ENCODE results near the gene FBXO47. TPM values are rescaled to one million over a fixed set of nuclear protein-coding genes. Genes with fewer than 3 reads are reported as not detected.
A peak's percentile ranks its signal among the peaks of the same experiment; 100 is the strongest.
"Not testable (repeated sequence)": the region's sequence is repeated elsewhere in the genome, so short reads cannot be mapped to it uniquely, and the experiment has no call there.

FBXO47 gene
- polyA plus RNA-seq, 6 donors from 2014 or later, result not detected

DNA sequence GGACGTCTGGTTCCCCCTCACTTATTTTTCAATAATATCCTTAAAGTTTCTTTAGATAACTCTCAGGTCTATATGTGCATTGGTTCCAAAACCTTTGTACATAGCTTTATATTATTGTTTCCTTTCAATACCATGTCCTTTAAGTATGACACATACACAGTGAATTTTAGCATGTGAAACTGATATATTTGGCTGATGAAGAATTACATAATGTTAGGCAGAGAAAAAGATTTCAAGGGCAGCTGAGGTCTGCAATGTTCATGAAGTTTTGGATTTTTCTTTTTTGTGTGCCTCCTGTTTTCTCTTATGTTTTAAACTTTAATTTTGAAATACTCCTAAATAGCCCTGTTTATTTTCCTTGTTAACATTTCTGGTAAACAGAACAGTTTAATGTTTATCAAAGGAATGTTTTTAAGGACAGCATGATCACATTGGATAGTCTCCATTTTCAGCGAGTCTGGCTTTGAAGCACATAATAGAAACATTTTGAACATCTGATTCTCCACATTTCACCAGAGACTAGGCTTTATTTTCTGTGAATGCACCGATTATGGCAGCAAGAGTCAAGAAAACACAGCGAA is 32.9 kb upstream of the FBXO47 start:
- H3K36me3 Mint-ChIP-seq, result peaks cover 9 to 30% of the 10 kb centered on the region in 2 donors

DNA sequence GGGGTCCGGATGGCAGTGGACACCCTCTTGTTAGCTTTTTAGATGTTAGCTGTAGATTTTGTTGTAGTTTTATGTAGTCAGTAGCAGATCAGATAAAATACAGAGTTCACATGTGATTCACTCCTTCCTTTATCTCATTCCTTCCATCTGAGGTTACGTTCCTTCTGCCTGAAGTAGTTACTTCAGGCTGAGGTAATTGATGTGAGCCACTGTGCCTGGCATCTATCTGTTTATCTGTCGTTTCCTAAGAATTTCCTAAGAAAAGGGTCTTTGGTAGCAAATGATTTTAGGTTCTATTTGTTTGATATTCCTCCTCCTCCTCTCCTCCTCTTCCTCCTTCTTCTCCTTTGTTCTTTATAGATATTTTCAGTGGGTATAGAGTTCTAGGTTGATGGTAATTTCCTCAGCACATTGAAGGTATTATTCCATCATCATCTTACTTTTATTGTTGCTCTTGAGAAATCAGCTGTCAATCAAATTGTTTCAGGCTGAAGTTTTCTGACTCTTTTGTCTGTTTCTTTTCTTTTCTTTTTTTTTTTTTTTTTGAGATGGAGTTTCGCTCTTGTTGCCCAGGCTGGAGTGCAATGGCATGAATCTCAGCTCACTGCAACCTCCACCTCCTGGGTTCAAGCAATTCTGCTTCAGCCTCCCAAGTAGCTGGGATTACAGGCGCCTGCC is 29.6 kb upstream of the FBXO47 start:
- H3K9me3 Mint-ChIP-seq, result peaks cover 13 to 32% (median 23%) of the 10 kb centered on the region in 7 donors
- DNase-seq (no peak), ATAC-seq (ENCODE audit: low read depth in 2 of 2) (no peak)
- H3K4me1 Mint-ChIP-seq, result peaks cover 0 to under 1% (median 0%) of the 10 kb centered on the region in 3 donors
- no peak overlapping the region for H3K4me3 Mint-ChIP-seq
- peaks cover 9 to 25% of the 10 kb centered on the region in 2 donors for H3K36me3 Mint-ChIP-seq
- peak overlapping the region in 1 of 6 donors; percentile 34 for H3K27ac Mint-ChIP-seq
- H3K27me3 Mint-ChIP-seq, result peaks cover 6 to 17% (median 11%) of the 10 kb centered on the region in 3 donors

More for the DNA sequence above, 32.9 kb upstream of the FBXO47 start:
- H3K4me1 Mint-ChIP-seq, result peaks cover 10 to 14% (median 12%) of the 10 kb centered on the region in 3 donors
- peaks cover 33 to 50% (median 39%) of the 10 kb centered on the region in 3 donors for H3K27me3 Mint-ChIP-seq
- no peak for ATAC-seq (ENCODE audit: low read depth in 2 of 2)
- peak overlapping the region in 1 of 8 donors; percentile 23 for H3K4me3 Mint-ChIP-seq
- no peak overlapping the region for H3K27ac Mint-ChIP-seq
- peaks cover 13 to 33% (median 23%) of the 10 kb centered on the region in 7 donors for H3K9me3 Mint-ChIP-seq
- DNase-seq, result no peak

- no peaks in the 10 kb centered on the region for H3K4me1 Mint-ChIP-seq
- peaks cover 0 to 11% (median 8%) of the 10 kb centered on the region in 3 donors for H3K27me3 Mint-ChIP-seq
- peaks cover 13 to 30% (median 23%) of the 10 kb centered on the region in 7 donors for H3K9me3 Mint-ChIP-seq
- H3K36me3 Mint-ChIP-seq, result peaks cover 9 to 21% of the 10 kb centered on the region in 2 donors
- H3K4me3 Mint-ChIP-seq, result no peak overlapping the region
- ATAC-seq (ENCODE audit: low read depth in 2 of 2) (no peak), DNase-seq (no peak)
- H3K27ac Mint-ChIP-seq, result peak overlapping the region in 1 of 6 donors; percentile 39
These were observed 26.8 kb upstream of the FBXO47 start for GRCh38 chr17:38994026-38994425.

DNA sequence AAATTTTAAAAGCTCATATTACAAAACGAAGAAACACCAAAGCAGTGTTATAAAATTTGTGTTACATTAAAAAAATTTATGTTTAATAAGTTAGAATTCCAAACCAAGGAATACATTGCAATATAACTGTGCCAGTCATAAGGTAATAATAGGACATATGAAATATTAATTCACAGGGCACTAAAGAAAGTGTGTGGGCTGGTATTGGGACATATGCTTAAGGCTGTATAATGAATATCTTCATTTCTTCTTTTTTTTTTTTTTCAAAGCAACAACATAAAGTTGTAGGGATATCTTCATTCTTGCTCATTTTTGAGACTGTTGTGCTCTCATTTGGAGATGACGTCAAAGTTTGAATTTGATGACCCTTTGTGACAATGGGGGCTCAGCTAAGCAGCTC is 17.5 kb upstream of the FBXO47 start:
- ATAC-seq (ENCODE audit: low read depth in 2 of 2) (no peak), DNase-seq (no peak)
- Mint-ChIP-seq H3K27me3 (peaks cover 0 to 6% (median 5%) of the 10 kb centered on the region in 3 donors), H3K36me3 (no peaks in the 10 kb centered on the region), H3K27ac (peak overlapping the region in 1 of 6 donors; percentile 44), H3K4me1 (peaks cover 0 to 5% (median 0%) of the 10 kb centered on the region in 3 donors), H3K9me3 (no peaks in the 10 kb centered on the region), H3K4me3 (no peak overlapping the region)

DNA sequence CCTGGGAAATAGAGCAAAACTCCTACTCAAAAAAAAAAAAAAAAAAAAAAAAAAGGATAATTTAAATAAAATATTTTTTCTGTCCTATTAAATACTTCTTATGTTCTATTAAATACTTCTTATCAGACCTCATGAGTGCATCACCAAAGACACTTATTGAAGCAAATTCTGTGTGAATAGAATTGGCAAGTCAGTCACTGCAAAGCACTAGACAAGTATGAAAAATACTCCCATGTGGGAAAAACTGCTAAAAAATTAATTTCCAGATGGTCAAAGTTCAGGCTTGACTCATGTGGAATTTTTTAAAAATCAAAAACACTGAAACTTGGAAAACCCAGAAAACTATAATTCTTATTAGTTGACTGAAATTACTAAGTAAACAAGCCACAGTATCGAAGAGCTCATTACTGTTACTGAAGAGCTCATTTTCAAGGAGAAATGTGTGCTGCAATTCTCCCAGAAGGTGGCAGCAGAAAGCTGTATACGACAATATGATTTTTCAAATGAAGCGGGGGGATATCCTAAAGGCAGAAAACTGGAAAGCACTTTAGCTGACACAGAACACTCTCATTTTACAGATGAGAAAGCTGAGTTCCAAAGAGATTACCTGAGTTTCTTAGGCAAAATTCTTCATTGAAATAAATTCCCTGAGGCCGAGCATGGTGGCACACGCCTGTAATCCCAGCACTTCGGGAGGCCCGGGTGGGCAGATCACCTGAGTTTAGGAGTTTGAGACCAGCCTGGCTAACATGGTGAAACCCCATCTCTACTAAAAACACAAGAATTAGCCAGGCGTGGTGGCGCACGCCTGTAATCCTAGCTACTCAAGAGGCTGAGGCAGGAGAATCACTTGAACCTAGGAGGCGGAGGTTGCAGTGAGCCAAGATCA is 15.9 kb upstream of the FBXO47 start:
- ATAC-seq (ENCODE audit: low read depth in 2 of 2), result peak; percentile 57 to 72
- Mint-ChIP-seq H3K27ac (no peak overlapping the region), H3K36me3 (no peaks in the 10 kb centered on the region), H3K27me3 (peaks cover 0 to 5% (median 4%) of the 10 kb centered on the region in 3 donors), H3K4me3 (no peak overlapping the region), H3K4me1 (peaks cover 0 to 5% (median 0%) of the 10 kb centered on the region in 3 donors), H3K9me3 (no peaks in the 10 kb centered on the region)
- peak; percentile 54 for DNase-seq

DNA sequence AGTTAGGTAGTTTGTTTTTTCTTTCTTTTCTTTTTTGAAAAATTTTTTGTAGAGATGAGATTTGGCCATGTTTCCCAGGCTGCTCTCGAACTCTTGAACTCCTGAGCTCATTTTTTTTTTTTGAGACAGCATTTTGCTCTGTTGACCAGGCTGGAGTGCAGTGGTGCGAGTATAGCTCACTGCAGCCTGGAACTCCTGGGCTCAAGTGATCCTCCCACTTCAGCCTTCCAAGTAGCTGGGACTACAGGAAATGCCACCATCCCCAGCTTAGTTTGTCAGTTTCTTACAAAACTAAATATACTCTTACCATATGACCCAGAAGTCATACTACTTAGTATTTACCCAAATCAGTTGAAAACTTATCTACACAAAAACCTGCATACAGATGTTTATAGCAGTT is 14.4 kb upstream of the FBXO47 start:
- ATAC-seq (ENCODE audit: low read depth in 2 of 2), result no peak
- Mint-ChIP-seq H3K4me1 (peaks cover 0 to 5% (median 0%) of the 10 kb centered on the region in 3 donors), H3K36me3 (no peaks in the 10 kb centered on the region), H3K9me3 (no peaks in the 10 kb centered on the region), H3K27me3 (no peaks in the 10 kb centered on the region), H3K4me3 (no peak overlapping the region), H3K27ac (no peak overlapping the region)
- no peak for DNase-seq

DNA sequence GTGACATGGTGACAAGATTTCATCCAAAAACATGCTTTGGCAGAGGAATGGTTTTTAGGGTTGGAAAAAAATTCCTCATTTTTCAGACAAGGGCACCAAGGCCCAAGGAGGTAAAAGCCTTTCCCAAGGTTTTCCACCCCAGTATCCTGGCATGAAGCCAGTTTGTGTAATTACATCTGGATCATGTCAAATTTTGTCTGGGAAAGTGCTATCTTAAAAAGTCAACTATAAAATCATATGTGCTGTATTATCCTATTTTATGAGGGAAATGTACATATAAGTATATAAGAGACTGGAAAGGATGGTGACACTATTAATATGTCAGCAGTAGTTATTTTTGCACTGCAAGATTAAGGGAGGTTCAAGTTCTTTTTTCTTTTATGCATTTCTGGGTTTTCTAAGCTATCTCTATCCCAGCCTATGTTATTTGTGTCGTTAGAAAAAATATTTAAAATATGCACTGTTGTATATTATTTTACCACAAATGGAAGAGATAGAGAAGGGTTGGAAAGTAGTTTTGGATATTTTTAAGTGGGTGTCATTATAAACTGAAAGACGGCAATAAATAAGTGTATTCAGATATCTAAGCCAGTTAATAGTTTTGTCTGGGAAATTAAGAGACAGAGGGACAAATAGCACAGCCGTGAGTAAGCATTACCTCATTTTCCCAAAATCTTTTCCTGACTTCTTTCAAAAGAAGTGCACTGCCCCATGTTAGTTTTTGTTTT is 13.5 kb upstream of the FBXO47 start:
- no peaks in the 10 kb centered on the region for H3K36me3 Mint-ChIP-seq
- no peak for ATAC-seq (ENCODE audit: low read depth in 2 of 2)
- peak overlapping the region in 1 of 8 donors; percentile 16 for H3K4me3 Mint-ChIP-seq
- H3K27ac Mint-ChIP-seq, result no peak overlapping the region
- H3K27me3 Mint-ChIP-seq, result no peaks in the 10 kb centered on the region
- no peaks in the 10 kb centered on the region for H3K9me3 Mint-ChIP-seq
- peaks cover 0 to 5% (median 0%) of the 10 kb centered on the region in 3 donors for H3K4me1 Mint-ChIP-seq
- no peak for DNase-seq

DNA sequence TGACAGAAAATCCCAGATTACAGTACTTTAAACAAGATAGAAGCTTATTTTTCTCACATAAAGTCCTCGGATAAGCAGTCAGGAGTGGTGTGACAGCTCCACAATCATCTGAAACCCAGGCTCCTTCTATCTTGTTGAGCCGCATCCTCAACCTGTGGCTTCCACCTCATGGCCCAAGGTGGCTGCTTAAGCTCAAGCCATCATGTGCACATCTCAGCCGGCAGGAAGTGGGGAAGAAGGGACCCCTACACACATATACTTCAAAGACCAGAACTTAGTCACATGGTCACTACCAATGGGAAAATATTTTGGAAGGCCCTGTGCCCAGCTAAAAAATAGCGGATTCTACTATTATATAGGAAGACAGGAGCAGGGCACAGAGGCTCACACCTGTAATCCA is 11.0 kb upstream of the FBXO47 start:
- Mint-ChIP-seq H3K27me3 (no peaks in the 10 kb centered on the region), H3K36me3 (no peaks in the 10 kb centered on the region), H3K27ac (no peak overlapping the region), H3K9me3 (no peaks in the 10 kb centered on the region), H3K4me3 (no peak overlapping the region), H3K4me1 (peaks cover 0 to 4% (median 0%) of the 10 kb centered on the region in 3 donors)
- no peak for DNase-seq
- ATAC-seq (ENCODE audit: low read depth in 2 of 2), result no peak

- not testable (repeated sequence) for H3K27me3 Mint-ChIP-seq; H3K27ac Mint-ChIP-seq; H3K9me3 Mint-ChIP-seq; ATAC-seq (ENCODE audit: low read depth in 2 of 2); H3K4me1 Mint-ChIP-seq; H3K36me3 Mint-ChIP-seq; H3K4me3 Mint-ChIP-seq; DNase-seq
These were observed 9.0 kb upstream of the FBXO47 start for GRCh38 chr17:38976187-38976551.

- peak overlapping the region in 1 of 6 donors; percentile 72 for H3K27ac Mint-ChIP-seq
- no peak overlapping the region for H3K4me3 Mint-ChIP-seq
- no peaks in the 10 kb centered on the region for H3K9me3 Mint-ChIP-seq
- no peak for ATAC-seq (ENCODE audit: low read depth in 2 of 2)
- no peak for DNase-seq
- peaks cover 0 to 7% (median 0%) of the 10 kb centered on the region in 3 donors for H3K27me3 Mint-ChIP-seq
- H3K4me1 Mint-ChIP-seq, result peaks cover 5 to 11% (median 9%) of the 10 kb centered on the region in 3 donors
- H3K36me3 Mint-ChIP-seq, result no peaks in the 10 kb centered on the region
These were observed 3.6 kb upstream of the FBXO47 start for GRCh38 chr17:38970804-38971203.

- H3K4me1 Mint-ChIP-seq, result peaks cover 5 to 11% (median 9%) of the 10 kb centered on the region in 3 donors
- H3K9me3 Mint-ChIP-seq, result no peaks in the 10 kb centered on the region
- no peak for DNase-seq
- no peaks in the 10 kb centered on the region for H3K36me3 Mint-ChIP-seq
- H3K27ac Mint-ChIP-seq, result no peak overlapping the region
- no peak for ATAC-seq (ENCODE audit: low read depth in 2 of 2)
- H3K4me3 Mint-ChIP-seq, result no peak overlapping the region
- H3K27me3 Mint-ChIP-seq, result peaks cover 0 to 7% (median 0%) of the 10 kb centered on the region in 3 donors
These were observed 2.9 kb upstream of the FBXO47 start for GRCh38 chr17:38970128-38970527.

GRCh38 chr17:38969281-38969680 is 2.1 kb upstream of the FBXO47 start:
- Mint-ChIP-seq H3K27me3 (peaks cover 0 to 7% (median 0%) of the 10 kb centered on the region in 3 donors), H3K27ac (no peak overlapping the region), H3K4me3 (no peak overlapping the region), H3K4me1 (peaks cover 5 to 11% (median 9%) of the 10 kb centered on the region in 3 donors), H3K36me3 (no peaks in the 10 kb centered on the region), H3K9me3 (no peaks in the 10 kb centered on the region)
- no peak for DNase-seq
- no peak for ATAC-seq (ENCODE audit: low read depth in 2 of 2)

- H3K4me1 Mint-ChIP-seq, result peaks cover 0 to 5% (median 0%) of the 10 kb centered on the region in 3 donors
- no peak overlapping the region for H3K27ac Mint-ChIP-seq
- H3K36me3 Mint-ChIP-seq, result no peaks in the 10 kb centered on the region
- ATAC-seq (ENCODE audit: low read depth in 2 of 2), result no peak
- no peak overlapping the region for H3K4me3 Mint-ChIP-seq
- H3K27me3 Mint-ChIP-seq, result no peaks in the 10 kb centered on the region
- no peaks in the 10 kb centered on the region for H3K9me3 Mint-ChIP-seq
- no peak for DNase-seq
These were observed 5.8 kb downstream of the FBXO47 start for GRCh38 chr17:38961413-38961812.

Data from naive B cell (primary cell).